CD4-positive, alpha-beta memory T cell (primary cell): Measurements from ENCODE around the gene KIR2DL4. TPM values are rescaled to one million over a fixed set of nuclear protein-coding genes. Genes with fewer than 3 reads are reported as not detected.
A peak's percentile ranks its signal among the peaks of the same experiment; 100 is the strongest.
"Not testable (repeated sequence)": the region's sequence is repeated elsewhere in the genome, so short reads cannot be mapped to it uniquely, and the experiment has no call there.

ENCODE experiments used
- CTCF ChIA-PET: fragments of 350-600 bp; sonication (Branson Sonifier 250); formaldehyde crosslinking; loops from one replicate; lab custom pipeline; 2021; ENCODE audit warnings: inconsistent platforms; ENCODE audit not compliant: partially characterized antibody; lab: Charles Lee
- POLR2A ChIA-PET: fragments of 350-600 bp; sonication (Branson Sonifier 250); formaldehyde crosslinking; loops from one replicate; lab custom pipeline; 2021; ENCODE audit not compliant: partially characterized antibody; lab: Charles Lee
- DNase-seq, 5 donors: peaks; one replicate each; pipeline versions ENCODE4 v3.0.0 to v3.0.0-alpha.2; 2020 to 2022; ENCODE audit warnings: mixed read lengths in 1 of 5
- H3K27ac ChIP-seq: one replicate; pipeline ENCODE4 v1.7.0; 2013; ENCODE audit warnings: low read depth, low read length
- H3K27me3 ChIP-seq: 2 replicates; pipeline ENCODE4 v1.7.0; 2013; ENCODE audit warnings: mild to moderate bottlenecking, low read length, moderate library complexity; ENCODE audit not compliant: insufficient read depth
- H3K36me3 ChIP-seq: 2 replicates; pipeline ENCODE4 v1.7.0; 2013; ENCODE audit warnings: mild to moderate bottlenecking, low read length, moderate library complexity; ENCODE audit not compliant: insufficient read depth
- H3K4me1 ChIP-seq: 2 replicates; pipeline ENCODE4 v1.7.0; 2013; ENCODE audit warnings: mild to moderate bottlenecking, low read length, moderate library complexity; ENCODE audit not compliant: insufficient read depth
- H3K4me3 ChIP-seq, 2 donors: one replicate each; pipeline ENCODE4 v1.7.0; 2013; ENCODE audit warnings: low read length in 2 of 2, mild to moderate bottlenecking in 1 of 2
- H3K9me3 ChIP-seq, 2 donors: one replicate each; pipeline ENCODE4 v1.7.0; 2013; ENCODE audit warnings: low read length in 2 of 2, control low read depth in 1 of 2; ENCODE audit not compliant: control insufficient read depth in 1 of 2
- H3K27ac Mint-ChIP-seq, 7 donors: one replicate each; pipeline ENCODE4 v1.8.0; 2020 to 2021; ENCODE audit warnings: mixed read lengths in 7 of 7, mild to moderate bottlenecking in 6 of 7, inconsistent platforms in 3 of 7, moderate library complexity in 3 of 7
- H3K27me3 Mint-ChIP-seq, 2 donors: one replicate each; pipeline ENCODE4 v1.8.0; 2020 to 2021; ENCODE audit warnings: mixed read lengths in 2 of 2
- H3K36me3 Mint-ChIP-seq, 2 donors: one replicate each; pipeline ENCODE4 v1.8.0; 2020 to 2021; ENCODE audit warnings: mixed read lengths in 2 of 2, inconsistent platforms in 1 of 2, mild to moderate bottlenecking in 1 of 2
- H3K4me1 Mint-ChIP-seq, 4 donors: one replicate each; pipeline ENCODE4 v1.8.0; 2020 to 2021; ENCODE audit warnings: mixed read lengths in 4 of 4, mild to moderate bottlenecking in 1 of 4
- H3K4me3 Mint-ChIP-seq, 8 donors: one replicate each; pipeline ENCODE4 v1.8.0; 2020 to 2021; ENCODE audit warnings: mixed read lengths in 8 of 8, mild to moderate bottlenecking in 7 of 8, moderate library complexity in 6 of 8, inconsistent platforms in 3 of 8
- H3K9me3 Mint-ChIP-seq, 8 donors: one replicate each; pipeline ENCODE4 v1.8.0; 2020 to 2021; ENCODE audit warnings: mixed read lengths in 8 of 8, mild to moderate bottlenecking in 5 of 8, inconsistent platforms in 3 of 8, moderate library complexity in 1 of 8
- intact Hi-C: fragments of 100-400 bp; cut with micrococcal nuclease; formaldehyde crosslinking; loops from one replicate; pipeline ENCODE4 v1.15.1; 2023
- polyA plus RNA-seq, 2 donors: library from polyadenylated mRNA; unstranded; fragments of 300-500 nt; fragmentation: Illumina TruSeq; gene quantifications; one replicate each; pipeline ENCODE4 v1.2.3, GENCODE V29; 2021
- total RNA-seq, 2 experiments: library from RNA; stranded (reverse); gene quantifications; one replicate each; pipeline ENCODE4 v1.2.3, GENCODE V29; 2021

The KIR2DL4 gene
- total and polyA plus RNA-seq, 4 experiments from 2014 or later = not detected

GRCh38 chr19:54786091-54786723, 17.2 kb upstream of the KIR2DL4 start:
- peaks cover 13 to 22% of the 10 kb centered on the region in 2 donors for H3K27me3 Mint-ChIP-seq
- H3K4me3 Mint-ChIP-seq, H3K9me3 ChIP-seq, DNase-seq, H3K36me3 ChIP-seq, H3K4me1 ChIP-seq, H3K27ac ChIP-seq, H3K36me3 Mint-ChIP-seq, H3K4me1 Mint-ChIP-seq, POLR2A ChIA-PET, CTCF ChIA-PET, intact Hi-C loops, H3K4me3 ChIP-seq, H3K27ac Mint-ChIP-seq, H3K27me3 ChIP-seq: not testable (repeated sequence)
- peaks cover 0 to 16% (median 7%) of the 10 kb centered on the region in 8 donors for H3K9me3 Mint-ChIP-seq

GRCh38 chr19:54788154-54788553, 15.3 kb upstream of the KIR2DL4 start:
- DNase-seq, H3K9me3 ChIP-seq, H3K27ac Mint-ChIP-seq, H3K4me1 ChIP-seq, CTCF ChIA-PET, intact Hi-C loops, H3K27ac ChIP-seq, H3K9me3 Mint-ChIP-seq, H3K4me3 ChIP-seq, H3K36me3 Mint-ChIP-seq, H3K36me3 ChIP-seq, H3K27me3 ChIP-seq, H3K4me3 Mint-ChIP-seq, POLR2A ChIA-PET: not testable (repeated sequence)
- Mint-ChIP-seq H3K4me1 (peaks cover 11 to 17% (median 14%) of the 10 kb centered on the region in 4 donors), H3K27me3 (peaks cover 13 to 20% of the 10 kb centered on the region in 2 donors)

GRCh38 chr19:54790711-54791110, 12.7 kb upstream of the KIR2DL4 start:
- peaks cover 13 to 20% (median 18%) of the 10 kb centered on the region in 4 donors for H3K4me1 Mint-ChIP-seq
- Histone ChIP-seq H3K27me3 (no peaks in the 10 kb centered on the region), H3K36me3 (no peaks in the 10 kb centered on the region), H3K9me3 (no peaks in the 10 kb centered on the region), H3K27ac (no peak overlapping the region), H3K4me3 (no peak overlapping the region), H3K4me1 (peaks cover 8% of the 10 kb centered on the region)
- H3K27ac Mint-ChIP-seq = no peak overlapping the region
- no peak overlapping the region for H3K4me3 Mint-ChIP-seq
- peaks cover 8 to 11% of the 10 kb centered on the region in 2 donors for H3K27me3 Mint-ChIP-seq
- POLR2A ChIA-PET = no interaction called here
- peaks cover 0 to 5% (median 0%) of the 10 kb centered on the region in 8 donors for H3K9me3 Mint-ChIP-seq
- CTCF ChIA-PET = no interaction called here
- intact Hi-C loops = no loop called here
- no peaks in the 10 kb centered on the region for H3K36me3 Mint-ChIP-seq
- no peak for DNase-seq

- Mint-ChIP-seq H3K4me3 (peak overlapping the region in 4 of 8 donors; percentile 17 to 43 (median 31)), H3K4me1 (peaks cover 13 to 20% (median 18%) of the 10 kb centered on the region in 4 donors), H3K27ac (peak overlapping the region in 1 of 7 donors; percentile 51), H3K36me3 (no peaks in the 10 kb centered on the region), H3K9me3 (peaks cover 0 to 5% (median 0%) of the 10 kb centered on the region in 8 donors), H3K27me3 (peaks cover 6 to 11% of the 10 kb centered on the region in 2 donors)
- Histone ChIP-seq H3K4me3 (no peak overlapping the region), H3K36me3 (no peaks in the 10 kb centered on the region), H3K9me3 (no peaks in the 10 kb centered on the region), H3K27me3 (no peaks in the 10 kb centered on the region), H3K4me1 (peaks cover 8% of the 10 kb centered on the region), H3K27ac (no peak overlapping the region)
- no peak for DNase-seq
- POLR2A ChIA-PET = no interaction called here
- intact Hi-C loops = no loop called here
- CTCF ChIA-PET = no interaction called here
Measured at GRCh38 chr19:54791476-54791875, 11.9 kb upstream of the KIR2DL4 start.

- Mint-ChIP-seq H3K27me3 (peaks cover 8 to 17% of the 10 kb centered on the region in 2 donors), H3K4me3 (peak overlapping the region; percentile 74 to 91 (median 83)), H3K36me3 (no peaks in the 10 kb centered on the region), H3K27ac (peak overlapping the region in 6 of 7 donors; percentile 19 to 90 (median 73)), H3K4me1 (peaks cover 13 to 20% (median 18%) of the 10 kb centered on the region in 4 donors), H3K9me3 (peaks cover 0 to 2% (median 0%) of the 10 kb centered on the region in 8 donors)
- Histone ChIP-seq H3K4me3 (peak overlapping the region in 1 of 2 donors; percentile 11), H3K27ac (no peak overlapping the region), H3K4me1 (peaks cover 8% of the 10 kb centered on the region), H3K27me3 (no peaks in the 10 kb centered on the region), H3K36me3 (no peaks in the 10 kb centered on the region), H3K9me3 (no peaks in the 10 kb centered on the region)
- no peak for DNase-seq
- intact Hi-C loops = no loop called here
- ChIA-PET CTCF (no interaction called here), POLR2A (no interaction called here)
Measured at GRCh38 chr19:54792814-54793213, 10.6 kb upstream of the KIR2DL4 start.

GRCh38 chr19:54795758-54796157, 7.7 kb upstream of the KIR2DL4 start:
- peaks cover 13 to 20% (median 17%) of the 10 kb centered on the region in 4 donors for H3K4me1 Mint-ChIP-seq
- peaks cover 0 to 10% (median under 1%) of the 10 kb centered on the region in 8 donors for H3K9me3 Mint-ChIP-seq
- no peaks in the 10 kb centered on the region for H3K36me3 ChIP-seq
- no peak for DNase-seq
- no peaks in the 10 kb centered on the region for H3K27me3 ChIP-seq
- intact Hi-C loops = no loop called here
- H3K27ac ChIP-seq = no peak overlapping the region
- H3K27ac Mint-ChIP-seq = no peak overlapping the region
- no peaks in the 10 kb centered on the region for H3K9me3 ChIP-seq
- ChIA-PET CTCF (interaction anchor here (1.3 kb wide), 1 partner anchor 21 kb away, joined by 3 read pairs; no protein-coding TSS in a partner anchor), POLR2A (no interaction called here)
- peaks cover 6 to 15% of the 10 kb centered on the region in 2 donors for H3K27me3 Mint-ChIP-seq
- no peaks in the 10 kb centered on the region for H3K36me3 Mint-ChIP-seq
- no peak overlapping the region for H3K4me3 ChIP-seq
- peaks cover 8% of the 10 kb centered on the region for H3K4me1 ChIP-seq
- no peak overlapping the region for H3K4me3 Mint-ChIP-seq

GRCh38 chr19:54804101-54804500, 691 bp downstream of the KIR2DL4 start:
- H3K4me1 ChIP-seq = no peaks in the 10 kb centered on the region

More at GRCh38 chr19:54804101-54804500, 691 bp downstream of the KIR2DL4 start:
- CTCF ChIA-PET = no interaction called here
- Histone ChIP-seq H3K4me3 (no peak overlapping the region), H3K27me3 (no peaks in the 10 kb centered on the region), H3K9me3 (no peaks in the 10 kb centered on the region), H3K36me3 (no peaks in the 10 kb centered on the region), H3K27ac (no peak overlapping the region)
- H3K4me3 Mint-ChIP-seq = no peak overlapping the region
- intact Hi-C loops = no loop called here
- no peaks in the 10 kb centered on the region for H3K4me1 Mint-ChIP-seq
- no peaks in the 10 kb centered on the region for H3K36me3 Mint-ChIP-seq
- no peak overlapping the region for H3K27ac Mint-ChIP-seq
- peaks cover 0 to 9% (median 3%) of the 10 kb centered on the region in 8 donors for H3K9me3 Mint-ChIP-seq
- peaks cover 9 to 18% of the 10 kb centered on the region in 2 donors for H3K27me3 Mint-ChIP-seq
- no peak for DNase-seq
- POLR2A ChIA-PET = no interaction called here
